22Rv1 (cell line): ENCODE results near the gene TEX26.

ENCODE experiments used
- H3K27ac ChIP-seq: fragments of 450-650 bp; 2 replicates; pipeline ENCODE4 v1.5.1; 2017
- CTCF ChIP-seq: fragments of 450-650 bp; IDR thresholded peaks from 2 replicates; pipeline ENCODE4 v1.5.1; 2017; ENCODE audit warnings: mild to moderate bottlenecking
- ZFX ChIP-seq: fragments of 450-650 bp; IDR thresholded peaks from 2 replicates; pipeline ENCODE4 v1.6.1; 2017; ENCODE audit warnings: antibody characterized with exemption, borderline replicate concordance

The TEX26 gene

GRCh38 chr13:31005066-31005465 is 72.6 kb downstream of the TEX26 start:
- no peak overlapping the region for H3K27ac ChIP-seq
- TF ChIP-seq CTCF: no peak
- TF ChIP-seq ZFX: no peak

GRCh38 chr13:31007417-31007816 is 75.0 kb downstream of the TEX26 start:
- TF ChIP-seq ZFX (no peak), CTCF (no peak)
- no peak overlapping the region for H3K27ac ChIP-seq

GRCh38 chr13:31008400-31009115 is 76.1 kb downstream of the TEX26 start:
- no peak overlapping the region for H3K27ac ChIP-seq
- TF ChIP-seq ZFX (no peak), CTCF (no peak)

- no peak overlapping the region for H3K27ac ChIP-seq
- TF ChIP-seq ZFX (no peak), CTCF (no peak)
Observed at GRCh38 chr13:31009166-31009565, 76.7 kb downstream of the TEX26 start.

GRCh38 chr13:31010296-31010695 is 77.8 kb downstream of the TEX26 start:
- no peak overlapping the region for H3K27ac ChIP-seq
- TF ChIP-seq CTCF (no peak), ZFX (no peak)

- no peak overlapping the region for H3K27ac ChIP-seq
- TF ChIP-seq ZFX (no peak), CTCF (no peak)
Observed at GRCh38 chr13:31011193-31011860, 78.9 kb downstream of the TEX26 start.

- H3K27ac ChIP-seq: no peak overlapping the region
- TF ChIP-seq ZFX (no peak), CTCF (no peak)
Observed at GRCh38 chr13:31011901-31012654, 79.6 kb downstream of the TEX26 start.
